MM.1S (cell line): Measurements from ENCODE around the gene CCDC6.

Source experiments
- EZH2 ChIP-seq: fragments of 300-600 bp; sonication (generic); optimal IDR thresholded peaks from 2 replicates; pipeline ENCODE3; 2017; ENCODE audit warnings: low read depth, mild to moderate bottlenecking, antibody characterized with exemption, low read length, mixed read lengths
- EZH2phosphoT487 ChIP-seq: fragments of 300-600 bp; sonication (generic); IDR thresholded peaks from 2 replicates; pipeline ENCODE4 v1.6.1; 2018; ENCODE audit warnings: antibody characterized with exemption, low read length
- TF ChIP-seq, protein P1 (sequence below): fragments of 300-600 bp; sonication (generic); IDR thresholded peaks from 2 replicates; pipeline ENCODE4 v1.5.1; 2016; ENCODE audit warnings: antibody characterized with exemption, low read length, mixed read lengths

- TF ChIP-seq, protein P1, sequence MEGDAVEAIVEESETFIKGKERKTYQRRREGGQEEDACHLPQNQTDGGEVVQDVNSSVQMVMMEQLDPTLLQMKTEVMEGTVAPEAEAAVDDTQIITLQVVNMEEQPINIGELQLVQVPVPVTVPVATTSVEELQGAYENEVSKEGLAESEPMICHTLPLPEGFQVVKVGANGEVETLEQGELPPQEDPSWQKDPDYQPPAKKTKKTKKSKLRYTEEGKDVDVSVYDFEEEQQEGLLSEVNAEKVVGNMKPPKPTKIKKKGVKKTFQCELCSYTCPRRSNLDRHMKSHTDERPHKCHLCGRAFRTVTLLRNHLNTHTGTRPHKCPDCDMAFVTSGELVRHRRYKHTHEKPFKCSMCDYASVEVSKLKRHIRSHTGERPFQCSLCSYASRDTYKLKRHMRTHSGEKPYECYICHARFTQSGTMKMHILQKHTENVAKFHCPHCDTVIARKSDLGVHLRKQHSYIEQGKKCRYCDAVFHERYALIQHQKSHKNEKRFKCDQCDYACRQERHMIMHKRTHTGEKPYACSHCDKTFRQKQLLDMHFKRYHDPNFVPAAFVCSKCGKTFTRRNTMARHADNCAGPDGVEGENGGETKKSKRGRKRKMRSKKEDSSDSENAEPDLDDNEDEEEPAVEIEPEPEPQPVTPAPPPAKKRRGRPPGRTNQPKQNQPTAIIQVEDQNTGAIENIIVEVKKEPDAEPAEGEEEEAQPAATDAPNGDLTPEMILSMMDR = no peak
- TF ChIP-seq EZH2phosphoT487 = no peak
- no peak for TF ChIP-seq EZH2
Measured at GRCh38 chr10:59838085-59838789, 68.1 kb downstream of the CCDC6 start.
